GM21360 (cell line): ENCODE data around the gene NPLOC4.
"Not testable (repeated sequence)": the region's sequence is repeated elsewhere in the genome, so short reads cannot be mapped to it uniquely, and the experiment has no call there.

ENCODE experiments used
- ATAC-seq: cut with Tn5 transposase; IDR thresholded peaks from one replicate; pipeline ENCODE4 v1.9.1; 2021; ENCODE audit warnings: mild to moderate bottlenecking, moderate library complexity; ENCODE audit not compliant: unreplicated experiment

Gene NPLOC4

DNA sequence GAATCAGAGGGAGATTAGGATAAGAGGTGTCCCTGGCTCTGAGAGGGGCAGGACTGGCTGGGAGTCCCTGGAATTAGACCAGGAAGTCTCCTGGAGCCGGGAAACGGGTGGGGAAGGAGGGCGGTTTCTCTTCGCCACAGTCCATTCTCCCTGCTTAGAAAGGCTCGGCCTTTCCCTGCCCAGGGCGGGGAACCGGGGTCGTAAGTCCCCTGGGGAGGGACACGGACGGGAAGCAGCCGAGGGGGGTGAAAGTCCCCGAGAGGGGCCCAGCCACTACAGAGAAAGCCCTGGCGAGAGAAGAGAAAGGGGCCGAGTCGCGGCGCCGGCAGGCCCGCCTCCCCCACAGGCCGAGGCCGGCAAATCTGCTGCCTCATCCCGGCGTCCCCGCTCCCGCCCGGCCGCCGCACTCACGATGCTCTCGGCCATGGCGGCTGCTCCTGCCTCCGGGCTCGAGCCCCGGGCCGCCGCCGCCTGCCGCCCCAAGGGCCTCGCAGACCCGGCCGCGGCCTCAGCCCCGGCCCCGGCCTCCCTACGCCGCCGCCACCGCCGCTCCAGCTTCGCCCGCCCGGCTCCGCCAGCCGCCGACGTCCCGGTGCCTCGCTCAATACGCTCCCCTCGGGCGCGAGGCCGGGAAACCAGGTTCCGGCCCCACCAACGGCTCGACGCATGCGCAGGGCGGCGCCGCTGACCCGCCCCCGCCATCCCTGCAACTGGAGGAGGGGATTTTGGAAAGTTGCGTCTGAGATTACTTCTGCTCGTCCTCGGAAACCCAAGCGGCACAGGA lies at the start of gene NPLOC4, which contains the start of gene TSPAN10:
TSS of gene NPLOC4 (minus strand) at position 608 of the 784 bp plus-strand sequence. CDS start at position 426, 182 bp downstream.
TSS of gene TSPAN10 (plus strand) at position 692 of the 784 bp plus-strand sequence. CDS start 5,217 bp downstream, outside the sequence.
- peak; percentile 88 for ATAC-seq

DNA sequence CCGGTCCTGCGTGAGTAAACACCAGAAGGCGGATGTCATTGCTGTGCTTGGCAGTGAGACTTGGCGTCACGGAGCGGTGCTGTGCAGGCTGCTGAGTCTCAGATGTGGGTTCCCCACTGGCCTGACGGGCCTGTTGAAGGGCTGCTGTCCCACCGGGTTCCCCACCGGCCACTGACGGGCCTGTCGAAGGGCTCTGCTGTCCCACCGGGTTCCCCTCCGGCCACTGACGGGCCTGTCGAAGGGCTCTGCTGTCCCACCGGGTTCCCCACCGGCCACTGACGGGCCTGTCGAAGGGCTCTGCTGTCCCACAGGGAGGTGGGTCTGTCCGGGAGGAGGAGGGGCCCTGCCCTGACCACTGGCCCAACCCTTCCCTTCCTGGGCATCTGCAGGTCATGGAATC lies 49.7 kb upstream of the NPLOC4 start:
- ATAC-seq: no peak

DNA sequence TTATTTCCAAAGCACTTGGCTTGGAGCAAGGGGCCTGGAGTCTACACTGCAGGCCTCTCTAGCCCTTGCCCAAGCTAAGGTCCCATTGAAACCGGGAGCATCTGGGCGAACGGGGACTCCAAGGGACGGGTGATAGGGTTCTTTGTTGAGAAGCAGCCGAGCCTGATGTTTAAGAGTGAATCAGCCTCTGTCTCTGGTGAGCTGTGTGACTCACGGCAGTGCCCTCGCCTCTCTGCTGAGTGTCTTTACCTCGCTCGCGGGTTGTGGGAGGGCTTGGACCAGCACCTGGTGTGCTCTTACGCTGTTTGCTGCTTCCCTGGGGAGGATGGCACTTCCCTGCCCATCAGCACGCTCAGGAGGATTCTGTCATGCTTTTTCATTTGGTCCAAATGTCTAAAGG lies 48.2 kb upstream of the NPLOC4 start:
- no peak for ATAC-seq

DNA sequence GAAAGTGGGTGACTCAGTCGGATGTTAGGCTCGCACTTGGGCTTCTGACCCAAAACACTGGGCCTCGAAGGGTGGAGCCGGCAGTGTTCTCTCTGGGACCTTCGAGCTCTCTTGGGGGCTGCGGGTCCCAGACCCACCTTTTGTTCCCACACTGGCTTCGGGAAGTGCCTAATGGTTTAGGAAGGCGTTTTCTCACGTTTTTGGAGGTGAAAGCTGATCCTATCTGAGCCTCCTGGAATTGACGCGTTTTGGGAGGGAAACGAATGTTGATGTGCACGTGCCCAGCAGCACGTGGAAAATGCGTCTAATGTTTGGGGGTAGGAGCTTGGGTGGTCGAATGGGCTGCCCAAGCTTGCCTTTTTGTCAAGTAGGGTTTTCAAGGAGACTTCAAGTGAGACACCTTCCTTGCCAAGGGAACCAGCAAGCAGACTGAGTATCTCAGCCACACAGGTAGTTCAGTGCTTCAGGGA lies 47.6 kb upstream of the NPLOC4 start:
- peak; percentile 6 for ATAC-seq

DNA sequence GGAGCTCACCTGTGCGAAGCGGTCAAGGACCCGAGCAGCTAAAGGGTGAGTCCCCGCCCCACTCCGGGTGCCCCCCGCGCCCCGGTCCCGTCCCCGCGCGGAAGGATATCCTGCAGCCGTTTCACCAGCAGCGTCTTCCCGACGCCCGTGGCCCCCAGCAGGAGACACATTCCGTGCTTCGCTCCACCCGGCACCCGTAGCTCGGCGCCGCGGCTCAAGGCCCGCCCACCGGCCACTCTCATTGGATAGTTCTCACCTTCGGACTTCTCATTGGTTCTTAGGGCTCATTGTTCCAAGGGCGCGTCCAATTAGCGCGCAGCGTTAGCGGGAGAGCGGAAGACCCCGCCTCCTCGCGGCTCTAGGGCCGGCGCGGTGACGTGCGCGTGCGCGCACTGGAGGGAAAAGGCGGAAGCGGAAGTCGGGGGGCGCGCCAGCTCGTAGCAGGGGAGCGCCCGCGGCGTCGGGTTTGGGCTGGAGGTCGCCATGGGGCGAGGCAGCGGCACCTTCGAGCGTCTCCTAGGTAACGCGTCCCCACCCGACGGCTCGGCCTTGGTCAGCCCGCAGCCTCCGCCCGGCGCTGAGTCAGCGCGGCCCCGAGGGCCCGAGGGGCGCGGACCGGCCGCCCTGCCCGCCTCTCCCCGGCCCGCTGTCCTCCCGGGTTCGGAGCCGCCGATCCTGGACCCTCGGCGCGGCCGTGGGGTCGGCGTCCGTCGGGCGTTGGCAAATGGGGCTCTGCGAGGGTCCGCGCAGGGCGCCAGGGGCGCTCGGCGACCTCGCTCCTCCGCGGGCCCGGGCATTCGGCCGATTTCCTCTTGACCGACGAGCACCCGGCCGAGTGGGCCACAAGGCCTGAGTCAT lies 46.9 kb upstream of the NPLOC4 start, which contains the start of the genes ARL16 and HGS:
TSS of gene ARL16 (minus strand) at position 214 of the 858 bp plus-strand sequence. CDS start at position 170, 44 bp downstream.
TSS of gene HGS (plus strand) at position 428 of the 858 bp plus-strand sequence. CDS start at position 484, 56 bp downstream.
- peak; percentile 88 for ATAC-seq

DNA sequence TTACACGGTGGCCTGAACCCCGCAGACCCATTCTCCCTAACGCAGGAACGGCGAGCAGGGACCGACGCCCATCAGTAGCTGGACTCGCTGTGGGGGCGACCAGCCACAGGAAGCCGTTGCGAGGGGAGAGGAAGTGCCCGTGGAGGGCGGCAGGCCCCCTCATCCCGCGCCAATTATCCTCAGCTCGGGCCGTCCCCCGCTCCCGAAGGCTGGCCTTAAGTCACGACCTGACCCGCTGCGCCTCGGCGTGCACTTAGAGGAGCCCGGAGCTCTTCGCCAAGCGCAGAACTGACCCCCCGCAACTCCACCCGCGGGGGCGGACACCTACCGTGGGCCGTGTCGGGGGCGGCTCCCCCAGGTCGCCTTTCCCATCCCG lies 46.3 kb upstream of the NPLOC4 start:
- peak; percentile 20 for ATAC-seq

DNA sequence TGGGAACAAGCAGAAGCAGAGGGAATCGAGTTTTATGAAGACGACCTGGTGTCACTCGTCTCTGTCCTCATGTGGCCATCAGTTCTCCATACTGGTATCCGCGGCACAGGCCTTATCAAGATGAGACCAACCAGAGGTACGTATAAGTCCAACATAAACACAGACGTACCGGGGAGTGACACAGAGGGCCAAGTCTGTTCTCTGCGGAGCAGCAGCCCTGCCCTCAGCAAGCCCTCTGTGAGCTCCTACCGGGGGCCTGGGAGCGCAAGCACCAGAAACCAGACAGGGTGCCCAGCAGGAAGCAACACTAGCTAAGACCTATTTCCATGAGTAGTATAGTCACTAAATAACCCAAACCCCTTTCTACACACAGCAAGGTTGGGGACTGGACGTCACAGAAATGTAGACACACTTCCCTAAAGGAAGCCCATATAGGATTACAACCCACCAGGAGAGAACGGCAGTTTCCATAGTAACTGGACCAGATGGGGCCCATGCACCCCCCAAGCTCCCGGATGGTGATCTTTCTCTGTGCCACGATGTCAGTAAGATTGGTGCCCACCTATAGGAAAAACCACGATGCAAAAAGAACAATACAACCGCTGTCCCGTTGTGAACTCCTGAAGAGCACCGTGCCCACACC lies 45.8 kb upstream of the NPLOC4 start:
- ATAC-seq: no peak

DNA sequence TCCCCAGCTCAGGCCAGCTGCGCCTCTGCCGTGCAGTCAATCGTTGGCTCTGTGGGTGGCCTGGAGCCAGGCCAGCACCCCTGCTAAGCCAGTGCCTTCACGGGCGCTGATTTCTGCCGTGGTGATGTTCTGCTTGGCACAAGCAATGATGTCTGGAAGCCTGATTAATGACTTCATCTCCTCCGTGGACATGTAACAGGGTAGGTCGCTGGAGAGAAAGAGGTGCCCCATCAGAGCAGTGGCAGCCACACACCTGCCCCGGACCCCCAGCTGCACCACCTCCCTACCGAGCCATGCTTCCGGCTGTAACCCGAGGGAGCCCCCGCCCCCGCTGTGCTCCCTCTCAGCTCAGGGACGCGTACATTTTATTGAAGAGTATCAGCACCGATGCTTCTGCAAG lies 44.8 kb upstream of the NPLOC4 start:
- ATAC-seq: no peak

DNA sequence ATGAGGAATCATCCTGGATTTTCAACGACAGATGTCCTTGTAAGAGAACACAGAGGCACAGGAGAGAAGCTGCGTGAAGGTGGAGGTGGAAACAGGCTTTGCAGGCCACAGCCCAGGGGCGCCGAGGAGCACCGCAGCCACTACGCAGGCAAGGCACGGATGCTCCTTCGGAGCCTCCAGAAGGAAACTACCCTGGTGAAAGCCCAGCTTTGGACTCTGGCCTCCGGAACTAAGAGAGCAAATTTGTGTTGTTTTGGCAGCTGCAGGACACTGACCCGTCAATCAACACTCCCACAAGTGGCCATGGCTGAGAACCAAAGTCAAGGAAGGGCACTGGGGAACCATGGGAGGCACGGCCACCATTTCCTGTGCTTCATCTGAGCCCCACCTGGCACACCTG lies 43.2 kb upstream of the NPLOC4 start:
- no peak for ATAC-seq

DNA sequence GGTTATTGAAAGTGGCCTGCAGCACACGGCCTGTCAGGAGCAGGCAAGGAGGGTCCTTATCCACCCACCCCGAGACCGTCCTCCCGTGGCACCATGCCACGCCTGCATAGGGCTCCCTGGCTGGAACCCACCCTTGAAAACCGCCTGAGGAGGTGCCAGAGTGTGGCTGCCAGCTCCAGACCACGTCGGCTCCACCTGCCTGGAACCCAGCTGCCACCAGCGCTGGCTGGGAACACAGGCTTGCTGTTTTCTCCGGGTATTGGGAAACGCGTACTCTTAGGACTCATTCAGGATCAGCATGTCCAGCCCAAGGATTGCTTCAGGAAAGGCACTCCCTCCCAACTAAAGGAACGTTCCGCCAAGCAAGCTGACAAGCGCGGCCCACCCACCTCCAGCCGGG lies 40.0 kb upstream of the NPLOC4 start:
- ATAC-seq: no peak

DNA sequence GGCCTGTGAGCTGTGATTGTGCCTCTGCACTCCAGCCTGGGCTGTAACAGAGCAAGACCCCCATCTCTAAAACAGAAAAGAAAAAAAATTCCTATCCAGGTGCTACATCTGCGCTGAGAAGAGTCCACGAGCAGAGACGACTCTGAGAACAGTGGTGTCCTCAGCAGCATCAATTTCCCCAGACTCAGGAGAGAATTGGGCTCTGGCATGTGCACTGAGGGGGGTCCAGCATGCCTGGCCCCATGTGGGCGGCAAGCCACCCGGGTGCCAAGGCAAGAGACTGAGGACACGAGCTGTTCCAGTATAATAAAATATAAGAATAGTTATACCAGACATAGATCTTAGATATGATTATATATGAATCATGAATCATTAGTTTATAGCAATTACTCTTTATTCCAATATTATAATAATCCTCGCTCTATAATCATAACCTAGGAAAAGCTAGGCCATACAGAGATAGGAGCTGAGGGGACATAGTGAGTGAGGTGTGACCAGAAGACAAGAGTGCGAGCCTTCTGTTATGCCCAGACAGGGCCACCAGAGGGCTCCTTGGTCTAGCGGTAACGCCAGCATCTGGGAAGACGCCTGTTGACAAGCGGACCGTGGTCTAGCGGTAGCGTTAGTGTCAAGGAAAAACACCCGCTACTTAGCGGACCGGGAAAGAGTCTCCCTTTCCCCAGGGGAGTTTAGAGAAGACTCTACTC lies 38.8 kb upstream of the NPLOC4 start:
- ATAC-seq: not testable (repeated sequence)

DNA sequence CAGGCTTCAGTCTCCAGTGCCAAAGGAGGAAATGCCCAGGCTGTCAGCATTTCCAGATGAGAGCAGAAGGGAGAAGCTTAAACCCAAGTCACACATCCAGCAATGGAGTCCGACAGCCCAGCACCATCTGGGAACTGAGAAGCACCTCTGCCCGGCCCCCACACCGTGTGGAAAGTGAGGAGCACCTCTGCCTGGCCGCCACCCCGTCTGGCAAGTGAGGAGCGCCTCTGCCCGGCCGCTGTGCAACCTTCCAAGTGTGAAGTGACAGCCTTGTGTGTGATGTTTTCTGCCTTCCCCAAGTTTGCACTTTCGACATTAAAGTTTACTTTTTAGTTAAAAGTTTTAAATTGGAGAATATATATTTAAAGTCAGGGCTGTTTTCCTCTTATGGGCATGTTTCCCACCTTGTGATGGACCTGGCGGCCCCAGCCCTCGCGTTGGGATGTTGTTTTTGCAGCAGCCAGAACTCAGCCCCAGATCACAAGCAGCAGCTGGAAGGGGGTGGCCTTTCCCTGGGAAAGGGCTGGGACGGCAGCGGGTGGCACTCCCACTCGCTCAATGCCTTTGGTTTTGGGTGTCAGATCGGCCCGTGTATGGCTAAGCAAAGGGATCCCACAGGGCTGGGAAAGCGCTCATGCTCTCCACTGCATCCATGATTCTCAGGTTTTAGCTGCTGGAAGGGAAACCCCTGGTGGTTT lies 36.8 kb upstream of the NPLOC4 start:
- no peak for ATAC-seq

DNA sequence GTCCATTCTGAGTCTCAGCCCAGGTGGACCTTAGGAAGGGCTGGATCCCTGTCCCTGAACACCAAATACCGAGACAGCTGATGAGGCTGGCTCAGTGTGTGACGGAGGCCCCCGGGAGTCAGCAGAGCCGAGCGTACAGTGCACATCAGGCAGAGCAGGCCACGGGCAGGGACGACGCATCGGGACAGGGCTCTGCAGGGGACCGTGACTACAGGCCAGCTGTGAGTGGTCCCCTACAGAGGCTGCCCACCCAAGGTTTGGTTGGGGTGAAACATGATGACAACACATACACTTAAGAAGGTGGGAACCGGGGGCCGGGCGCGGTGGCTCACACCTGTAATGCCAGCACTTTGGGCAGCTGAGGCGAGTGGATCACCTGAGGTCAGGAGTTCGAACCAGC lies 36.0 kb upstream of the NPLOC4 start:
- no peak for ATAC-seq

DNA sequence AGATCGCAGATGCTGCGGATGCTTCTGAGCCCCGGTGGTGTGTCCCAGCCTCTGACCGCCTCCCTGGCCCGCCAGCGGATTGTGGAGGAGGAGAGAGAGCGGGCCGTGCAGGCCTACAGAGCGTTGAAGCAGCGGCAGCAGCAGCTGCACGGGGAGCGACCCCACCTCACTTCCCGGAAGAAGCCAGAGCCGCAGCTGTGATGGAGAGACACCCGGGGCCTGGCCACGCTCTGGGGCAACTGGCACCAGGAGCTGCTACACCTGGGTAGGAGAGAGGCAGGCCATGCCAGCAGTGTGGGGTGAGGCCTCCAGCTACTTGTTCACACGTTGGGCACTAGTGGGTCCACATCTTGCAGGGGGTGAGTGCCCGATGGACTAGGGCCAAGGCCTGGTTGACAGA lies 35.6 kb upstream of the NPLOC4 start:
- ATAC-seq: no peak

DNA sequence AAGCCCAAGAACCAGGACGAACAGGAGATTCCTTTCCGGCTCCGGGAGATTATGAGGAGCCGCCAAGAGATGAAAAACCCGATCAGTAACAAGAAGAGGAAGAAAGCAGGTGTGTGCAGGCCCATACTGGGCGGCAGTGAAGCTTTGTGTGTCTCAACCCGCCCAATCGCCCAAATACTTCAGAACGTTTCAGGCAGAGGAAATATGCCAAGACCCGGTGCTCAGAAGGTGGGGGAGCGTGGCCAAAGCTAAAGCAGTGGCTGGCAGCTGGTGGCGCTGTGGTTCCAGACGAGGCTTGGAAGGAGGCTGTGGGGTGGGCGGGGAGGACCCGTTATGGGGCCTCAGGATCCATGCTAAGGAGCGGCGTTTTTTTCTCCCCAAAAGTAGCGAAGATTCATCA lies 30.8 kb upstream of the NPLOC4 start:
- ATAC-seq: no peak

DNA sequence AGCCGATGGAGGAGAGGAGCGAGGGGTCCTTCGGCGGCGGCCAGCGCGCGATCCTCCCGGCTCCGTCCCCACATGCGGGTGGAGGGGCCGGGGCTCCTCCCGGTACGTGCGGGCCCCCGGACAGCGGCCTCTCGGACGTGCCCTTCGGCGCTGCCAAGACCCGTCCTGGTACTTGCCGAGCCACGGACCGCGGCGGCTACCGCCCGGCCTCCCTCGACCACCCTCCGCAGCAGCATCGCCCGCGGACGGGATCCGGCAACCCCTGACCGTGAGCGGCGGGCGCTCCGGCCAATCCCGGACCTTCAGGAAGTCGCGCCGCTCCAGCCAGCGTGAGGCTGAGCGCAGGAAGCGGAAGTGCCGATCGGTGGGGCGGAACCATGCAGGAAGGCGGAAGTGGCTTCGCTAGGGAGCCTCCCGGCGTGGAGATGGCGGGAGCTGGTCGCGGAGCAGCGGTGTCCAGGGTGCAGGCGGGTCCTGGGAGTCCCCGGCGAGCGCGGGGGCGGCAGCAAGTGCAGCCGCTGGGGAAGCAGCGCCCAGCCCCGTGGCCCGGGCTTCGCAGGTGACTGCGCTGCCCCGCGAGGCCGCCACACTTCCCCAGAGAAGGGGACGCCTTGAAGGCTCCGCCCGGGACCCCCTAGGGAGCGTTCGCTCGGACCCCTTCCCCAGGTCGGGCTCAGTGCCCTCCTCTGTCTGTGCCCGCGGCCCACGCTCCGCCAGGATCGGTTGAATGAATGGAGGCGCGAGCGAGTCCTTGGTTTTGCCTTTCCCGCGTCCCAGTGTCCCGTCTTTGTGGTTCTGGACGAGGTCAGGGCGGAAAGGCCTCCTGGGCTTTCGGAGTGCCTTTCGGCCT lies 29.7 kb upstream of the NPLOC4 start, which contains the start of the genes CCDC137 and OXLD1:
TSS of gene CCDC137 (plus strand) at position 396 of the 850 bp plus-strand sequence. CDS start at position 426, 30 bp downstream.
TSS of gene OXLD1 (minus strand) at position 264 of the 850 bp plus-strand sequence. CDS start at position 236, 28 bp downstream.
- peak; percentile 86 for ATAC-seq

DNA sequence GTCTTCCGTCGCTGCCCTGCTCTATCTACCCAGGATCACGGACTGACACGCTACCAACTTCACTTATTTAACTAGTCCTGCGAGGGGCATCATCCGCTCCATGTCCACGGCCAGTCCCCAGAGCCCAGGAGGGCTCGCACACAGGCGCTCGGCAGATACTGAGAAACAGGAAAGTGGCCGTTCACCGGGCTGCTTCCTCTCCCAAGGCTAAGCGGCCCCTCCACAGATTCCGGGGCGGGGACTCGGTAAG lies 29.1 kb upstream of the NPLOC4 start:
- ATAC-seq: peak; percentile 28

DNA sequence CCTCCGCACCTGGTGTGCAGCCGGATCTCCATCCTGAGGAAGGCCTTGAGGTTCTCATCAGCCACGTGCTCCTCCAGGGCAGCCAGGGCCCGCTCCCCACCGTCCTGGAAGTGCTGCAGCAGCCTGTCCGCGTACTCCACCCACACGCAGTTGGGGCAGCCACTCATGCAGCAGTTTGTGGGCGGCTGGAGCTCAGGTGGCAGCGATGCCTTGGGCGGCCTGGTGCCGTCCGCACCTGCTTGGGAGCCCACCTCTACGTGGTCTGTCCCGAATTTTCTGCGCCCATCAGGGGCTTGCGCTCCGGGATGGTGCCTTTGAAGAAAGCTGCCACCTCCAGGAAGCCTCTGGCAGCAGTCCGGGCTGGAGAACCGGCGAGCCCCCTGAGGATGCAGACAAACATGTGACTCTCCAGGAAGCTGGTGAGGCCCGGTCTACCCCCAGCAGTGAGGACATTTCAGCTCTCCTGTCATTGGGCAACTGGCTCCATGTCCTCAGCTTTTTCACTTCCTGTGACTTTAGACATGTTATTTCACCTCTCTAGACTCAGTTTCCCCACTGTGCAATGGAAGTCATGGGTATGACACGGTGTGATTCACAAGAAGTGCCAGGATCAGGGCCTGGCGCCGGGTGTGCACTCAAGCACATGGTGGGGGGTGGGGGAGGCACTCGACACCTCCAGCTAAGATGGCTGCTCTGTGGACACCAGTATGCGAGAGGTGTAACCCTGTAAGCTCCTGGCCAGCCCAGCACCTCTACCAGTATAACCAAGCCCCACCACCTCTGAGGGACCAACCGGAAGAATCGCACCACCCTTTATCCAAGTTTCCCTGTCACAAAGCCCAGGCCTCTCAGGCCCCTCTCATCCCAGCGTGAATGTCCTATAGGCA lies 28.5 kb upstream of the NPLOC4 start:
- no peak for ATAC-seq
